H7 (cell line): ENCODE data around the gene ZNF419. TPM values are rescaled to one million over a fixed set of nuclear protein-coding genes. Genes with fewer than 3 reads are reported as not detected.
"Not testable (repeated sequence)": the region's sequence is repeated elsewhere in the genome, so short reads cannot be mapped to it uniquely, and the experiment has no call there.

ENCODE experiments used
- DNase-seq: peaks from one replicate; pipeline ENCODE4 v3.0.0; 2012
- H3K27me3 ChIP-seq: 2 replicates; pipeline ENCODE4 v1.6.0; 2011; ENCODE audit warnings: mild to moderate bottlenecking, low read length; ENCODE audit not compliant: control insufficient read depth, insufficient read depth
- H3K36me3 ChIP-seq: replicated peaks from 2 replicates; pipeline ENCODE4 v1.5.1; 2011; ENCODE audit warnings: low read length; ENCODE audit not compliant: control insufficient read depth, insufficient read depth
- H3K4me3 ChIP-seq: 2 replicates; pipeline ENCODE4 v1.5.1; 2011; ENCODE audit warnings: low read depth, mild to moderate bottlenecking, control low read depth, low read length, moderate library complexity; ENCODE audit not compliant: insufficient read depth
- total RNA-seq: library from RNA; depleted of rRNA; stranded (reverse); fragments of >200 nt; shearing (Covaris generic); gene quantifications from 2 replicates; pipeline ENCODE4 v1.2.3, GENCODE V29; 2014; rRNA removed

ZNF419 gene
- 10.6 and 12.5 TPM in 2 replicates for total RNA-seq

- H3K27me3 ChIP-seq = not testable (repeated sequence)
- H3K36me3 ChIP-seq = peaks cover 12% of the 10 kb centered on the region
- peak within 1 kb of the TSS; percentile 87 for H3K4me3 ChIP-seq
- peak; percentile 94 for DNase-seq
Observed at GRCh38 chr19:57487477-57488298, at the start of gene ZNF419. Gene ZNF419, plus strand, starts transcription at chr19:57487750. Its CDS starts 201 bp downstream, at chr19:57487951.

GRCh38 chr19:57437931-57438330 is 49.6 kb upstream of the ZNF419 start:
- no peak for DNase-seq
- no peaks in the 10 kb centered on the region for H3K27me3 ChIP-seq
- no peaks in the 10 kb centered on the region; the same call in none of the 2 replicates for H3K36me3 ChIP-seq
- H3K4me3 ChIP-seq = no peak overlapping the region

- DNase-seq = peak; percentile 55
- Histone ChIP-seq H3K36me3 (peaks cover 8% of the 10 kb centered on the region), H3K4me3 (no peak overlapping the region), H3K27me3 (no peaks in the 10 kb centered on the region)
Observed at GRCh38 chr19:57438925-57439324, 48.6 kb upstream of the ZNF419 start.

- no peak for DNase-seq
- no peak overlapping the region for H3K4me3 ChIP-seq
- no peaks in the 10 kb centered on the region for H3K27me3 ChIP-seq
- H3K36me3 ChIP-seq = peaks cover 17% of the 10 kb centered on the region
Observed at GRCh38 chr19:57441979-57442752, 45.4 kb upstream of the ZNF419 start.

GRCh38 chr19:57443121-57443696 is 44.3 kb upstream of the ZNF419 start:
- H3K27me3 ChIP-seq = no peaks in the 10 kb centered on the region
- no peak overlapping the region for H3K4me3 ChIP-seq
- no peak for DNase-seq
- peaks cover 17% of the 10 kb centered on the region for H3K36me3 ChIP-seq

- no peak for DNase-seq
- no peaks in the 10 kb centered on the region for H3K27me3 ChIP-seq
- no peak overlapping the region for H3K4me3 ChIP-seq
- no peaks in the 10 kb centered on the region for H3K36me3 ChIP-seq
Observed at GRCh38 chr19:57452307-57452706, 35.2 kb upstream of the ZNF419 start.

- no peaks in the 10 kb centered on the region for H3K36me3 ChIP-seq
- DNase-seq = peak; percentile 55
- H3K4me3 ChIP-seq = no peak overlapping the region
- no peaks in the 10 kb centered on the region for H3K27me3 ChIP-seq
Observed at GRCh38 chr19:57465680-57466381, 21.7 kb upstream of the ZNF419 start.

- Histone ChIP-seq H3K4me3 (no peak overlapping the region), H3K27me3 (no peaks in the 10 kb centered on the region), H3K36me3 (no peaks in the 10 kb centered on the region)
- no peak for DNase-seq
Observed at GRCh38 chr19:57466489-57466888, 21.1 kb upstream of the ZNF419 start.

- DNase-seq = no peak
- H3K36me3 ChIP-seq = peaks cover 31% of the 10 kb centered on the region
- H3K4me3 ChIP-seq = no peak overlapping the region
- H3K27me3 ChIP-seq = no peaks in the 10 kb centered on the region
Observed at GRCh38 chr19:57473646-57474045, 13.9 kb upstream of the ZNF419 start.

GRCh38 chr19:57477191-57478008 is 10.2 kb upstream of the ZNF419 start, which contains the start of gene ZNF772:
Gene ZNF772, minus strand, starts transcription at chr19:57477566. Its CDS starts 257 bp downstream, at chr19:57477309.
- peak within 1 kb of the TSS; percentile 72 for H3K4me3 ChIP-seq
- peaks cover 31% of the 10 kb centered on the region for H3K36me3 ChIP-seq
- no peaks in the 10 kb centered on the region for H3K27me3 ChIP-seq
- peak; percentile 88 for DNase-seq

- not testable (repeated sequence) for H3K4me3 ChIP-seq, DNase-seq, H3K27me3 ChIP-seq
- H3K36me3 ChIP-seq = peaks cover 16% of the 10 kb centered on the region
Observed at GRCh38 chr19:57488299-57488644, 722 bp downstream of the ZNF419 start.

- H3K4me3 ChIP-seq, H3K27me3 ChIP-seq, H3K36me3 ChIP-seq, DNase-seq: not testable (repeated sequence)
Observed at GRCh38 chr19:57499332-57499679, 11.8 kb downstream of the ZNF419 start.

- H3K4me3 ChIP-seq = peak within 1 kb of the TSS; percentile 73
- DNase-seq = peak; percentile 94
- H3K36me3 ChIP-seq, H3K27me3 ChIP-seq: not testable (repeated sequence)
Observed at GRCh38 chr19:57499680-57500395, 12.3 kb downstream of the ZNF419 start, which contains the start of gene ZNF773. Gene ZNF773, plus strand, starts transcription at chr19:57499938. Its CDS starts 143 bp downstream, at chr19:57500081.
